SK-N-SH (cell line): ENCODE measurements around the gene PPP1R2C. TPM values are rescaled to one million over a fixed set of nuclear protein-coding genes. Genes with fewer than 3 reads are reported as not detected.

Experiments
- CTCF ChIA-PET: fragments of 300-600, 350-600 bp; formaldehyde crosslinking; extraction: SDS; loops from one replicate; lab custom pipeline; 2021; lab: Yijun Ruan, JAX
- POLR2A ChIA-PET: fragments of 350-600 bp; sonication (Branson Sonifier 250); formaldehyde crosslinking; extraction: SDS; loops from one replicate; lab custom pipeline; 2020; ENCODE audit warnings: antibody characterized with exemption, inconsistent platforms; lab: Yijun Ruan, JAX
- DNase-seq: peaks from one replicate; pipeline ENCODE4 v3.0.0; 2012
- H2AFZ ChIP-seq: fragments of 200-600 bp; sonication (generic); 2 replicates; pipeline ENCODE4 v1.8.1; 2016; ENCODE audit warnings: antibody characterized with exemption, mild to moderate bottlenecking, low read depth
- H3F3A ChIP-seq: fragments of 200-600 bp; sonication (generic); replicated peaks from 2 replicates; pipeline ENCODE3; 2016; ENCODE audit warnings: antibody characterized with exemption, mild to moderate bottlenecking; ENCODE audit not compliant: insufficient read depth
- H3K27ac ChIP-seq, 2 experiments: fragments of 200-500 bp in 1 of 2; fragments of 200-600 bp in 1 of 2; sonication (Bioruptor generic) in 1 of 2; sonication (generic), shearing (Covaris generic) in 1 of 2; 2 replicates each; pipeline versions ENCODE4 v1.5.1 to v1.6.1; 2014 to 2016; ENCODE audit warnings: low read depth in 2 of 2, inconsistent platforms in 1 of 2, low read length in 1 of 2, mild to moderate bottlenecking in 1 of 2, mixed read lengths in 1 of 2
- H3K27me3 ChIP-seq: fragments of 200-600 bp; sonication (generic), shearing (Covaris generic); 2 replicates; pipeline ENCODE4 v1.6.1; 2016; ENCODE audit warnings: mixed run types; ENCODE audit not compliant: insufficient read depth
- H3K36me3 ChIP-seq, 2 experiments: fragments of 200-500 bp in 1 of 2; fragments of 200-600 bp in 1 of 2; sonication (Bioruptor generic) in 1 of 2; sonication (generic) in 1 of 2; replicated peaks in 1 of 2; 2 replicates each; pipeline versions ENCODE3 to v1.5.1; 2014 to 2016; ENCODE audit warnings: low read length in 1 of 2, mild to moderate bottlenecking in 1 of 2; ENCODE audit not compliant: insufficient read depth in 2 of 2, control insufficient read depth in 1 of 2
- H3K4me1 ChIP-seq, 2 experiments: fragments of 200-500 bp in 1 of 2; fragments of 200-600 bp in 1 of 2; sonication (Bioruptor generic) in 1 of 2; sonication (generic), shearing (Covaris generic) in 1 of 2; 2 replicates each; pipeline versions ENCODE4 v1.5.1 to v1.6.1; 2014 to 2016; ENCODE audit warnings: low read depth in 1 of 2, low read length in 1 of 2, mixed run types in 1 of 2; ENCODE audit not compliant: insufficient read depth in 2 of 2, control insufficient read depth in 1 of 2
- H3K4me2 ChIP-seq: fragments of 200-600 bp; sonication (generic), shearing (Covaris generic); 2 replicates; pipeline ENCODE4 v1.6.1; 2017; ENCODE audit warnings: mixed run types
- H3K4me3 ChIP-seq, 2 experiments: fragments of 200-500 bp in 1 of 2; fragments of 200-600 bp in 1 of 2; sonication (Bioruptor generic) in 1 of 2; sonication (generic), shearing (Covaris generic) in 1 of 2; 2 replicates each; pipeline versions ENCODE4 v1.5.1 to v1.8.1; 2014 to 2016; ENCODE audit warnings: low read depth in 2 of 2, inconsistent platforms in 1 of 2, low read length in 1 of 2, mild to moderate bottlenecking in 1 of 2, mixed read lengths in 1 of 2, moderate library complexity in 1 of 2
- H3K79me2 ChIP-seq: fragments of 200-600 bp; sonication (generic); 2 replicates; pipeline ENCODE4 v1.8.1; 2017; ENCODE audit warnings: mild to moderate bottlenecking; ENCODE audit not compliant: insufficient read depth
- H3K9ac ChIP-seq: fragments of 200-600 bp; sonication (generic); 2 replicates; pipeline ENCODE4 v1.6.1; 2017; ENCODE audit warnings: mixed run types
- H3K9me2 ChIP-seq: fragments of 200-600 bp; sonication (generic); 2 replicates; pipeline ENCODE4 v1.6.1; 2017; ENCODE audit warnings: mixed run types
- H3K9me3 ChIP-seq: fragments of 200-600 bp; sonication (generic); 2 replicates; pipeline ENCODE4 v1.6.1; 2017; ENCODE audit warnings: mixed run types, mild to moderate bottlenecking, moderate library complexity
- H4K20me1 ChIP-seq: fragments of 200-600 bp; sonication (generic); 2 replicates; pipeline ENCODE4 v1.6.1; 2017; ENCODE audit warnings: mild to moderate bottlenecking, mixed run types; ENCODE audit not compliant: insufficient read depth
- CHD2 ChIP-seq: fragments of 150-350 bp; IDR thresholded peaks from 2 replicates; pipeline ENCODE4 v1.6.1; 2018; ENCODE audit warnings: low read length; ENCODE audit not compliant: partially characterized antibody
- ELF1 ChIP-seq: IDR thresholded peaks from 2 replicates; pipeline ENCODE4 v1.4.0; 2012
- EZH2phosphoT487 ChIP-seq: fragments of 200-600 bp; sonication (generic); IDR thresholded peaks from 2 replicates; pipeline ENCODE4 v1.6.1; 2017; ENCODE audit warnings: low read depth, mixed run types, mild to moderate bottlenecking, antibody characterized with exemption, moderate library complexity, borderline replicate concordance
- GATA2 ChIP-seq: sonication (generic); formaldehyde crosslinking; IDR thresholded peaks from 2 replicates; pipeline ENCODE4 v1.5.0; 2020; ENCODE audit warnings: mild to moderate bottlenecking, missing genetic modification reagents
- NRF1 ChIP-seq: IDR thresholded peaks from 2 replicates; pipeline ENCODE4 v1.6.1; 2012; ENCODE audit warnings: low read depth, mild to moderate bottlenecking, low read length
- PBX3 ChIP-seq: IDR thresholded peaks from 2 replicates; pipeline ENCODE4; 2012
- RAD21 ChIP-seq: IDR thresholded peaks from 2 replicates; pipeline ENCODE4 v1.6.1; 2012; ENCODE audit warnings: mild to moderate bottlenecking, low read length
- SIN3A ChIP-seq: IDR thresholded peaks from 2 replicates; pipeline ENCODE4 v1.6.1; 2012; ENCODE audit warnings: low read depth, mild to moderate bottlenecking, low read length, moderate library complexity, borderline replicate concordance
- TAF1 ChIP-seq: IDR thresholded peaks from 2 replicates; pipeline ENCODE4 v1.6.1; 2012; ENCODE audit warnings: low read depth, mild to moderate bottlenecking, low read length, moderate library complexity, borderline replicate concordance
- TCF12 ChIP-seq: IDR thresholded peaks from 2 replicates; pipeline ENCODE4 v1.4.0; 2012
- YY1 ChIP-seq: IDR thresholded peaks from 2 replicates; pipeline ENCODE4 v1.4.0; 2012; ENCODE audit warnings: low read depth, mild to moderate bottlenecking
- WGBS: methylation state at CpG from one replicate; pipeline ENCODE4 v1.1.6; 2017; ENCODE audit warnings: low lambda C conversion rate; 5-methylcytosine and 5-hydroxymethylcytosine counted together
- polyA plus RNA-seq, 3 experiments: library from polyadenylated mRNA; depleted of rRNA; stranded (reverse); fragments of >200 nt; gene quantifications; 2 replicates each; pipeline ENCODE4 v1.2.3, GENCODE V29; 2012
- TF ChIP-seq, protein P1 (sequence below): fragments of 200-600 bp; sonication (generic); IDR thresholded peaks from 2 replicates; pipeline ENCODE4 v1.6.1; 2017; ENCODE audit warnings: antibody characterized with exemption, mild to moderate bottlenecking, moderate library complexity
- TF ChIP-seq, protein P2 (sequence below): IDR thresholded peaks from 2 replicates; pipeline ENCODE4 v1.4.0; 2012; ENCODE audit warnings: low read depth, borderline replicate concordance

Gene PPP1R2C
- polyA plus RNA-seq, 1 of the 3 experiments (the other 2 are of a cell fraction), result not detected

- Histone ChIP-seq H3K79me2 (no peaks in the 10 kb centered on the region), H3K36me3 (no peaks in the 10 kb centered on the region), H3K9ac (no peak overlapping the region), H3K9me3 (no peaks in the 10 kb centered on the region), H4K20me1 (no peaks in the 10 kb centered on the region), H3K27me3 (no peaks in the 10 kb centered on the region), H2AFZ (no peak overlapping the region), H3F3A (no peaks in the 10 kb centered on the region), H3K4me1 (no peaks in the 10 kb centered on the region), H3K4me3 (no peak overlapping the region), H3K27ac (no peak overlapping the region), H3K9me2 (no peaks in the 10 kb centered on the region), H3K4me2 (no peak overlapping the region)
- POLR2A ChIA-PET, result no interaction called here
- 8% methylated on average over 2 of the region's 2 CpGs for WGBS
- CTCF ChIA-PET, result no interaction called here
- DNase-seq, result no peak
- no peak for TF ChIP-seq ELF1
- no peak for TF ChIP-seq RAD21
- TF ChIP-seq, protein P1, sequence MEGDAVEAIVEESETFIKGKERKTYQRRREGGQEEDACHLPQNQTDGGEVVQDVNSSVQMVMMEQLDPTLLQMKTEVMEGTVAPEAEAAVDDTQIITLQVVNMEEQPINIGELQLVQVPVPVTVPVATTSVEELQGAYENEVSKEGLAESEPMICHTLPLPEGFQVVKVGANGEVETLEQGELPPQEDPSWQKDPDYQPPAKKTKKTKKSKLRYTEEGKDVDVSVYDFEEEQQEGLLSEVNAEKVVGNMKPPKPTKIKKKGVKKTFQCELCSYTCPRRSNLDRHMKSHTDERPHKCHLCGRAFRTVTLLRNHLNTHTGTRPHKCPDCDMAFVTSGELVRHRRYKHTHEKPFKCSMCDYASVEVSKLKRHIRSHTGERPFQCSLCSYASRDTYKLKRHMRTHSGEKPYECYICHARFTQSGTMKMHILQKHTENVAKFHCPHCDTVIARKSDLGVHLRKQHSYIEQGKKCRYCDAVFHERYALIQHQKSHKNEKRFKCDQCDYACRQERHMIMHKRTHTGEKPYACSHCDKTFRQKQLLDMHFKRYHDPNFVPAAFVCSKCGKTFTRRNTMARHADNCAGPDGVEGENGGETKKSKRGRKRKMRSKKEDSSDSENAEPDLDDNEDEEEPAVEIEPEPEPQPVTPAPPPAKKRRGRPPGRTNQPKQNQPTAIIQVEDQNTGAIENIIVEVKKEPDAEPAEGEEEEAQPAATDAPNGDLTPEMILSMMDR, result no peak
These were observed 6.2 kb downstream of the PPP1R2C start for GRCh38 chrX:42771506-42772335.

DNA sequence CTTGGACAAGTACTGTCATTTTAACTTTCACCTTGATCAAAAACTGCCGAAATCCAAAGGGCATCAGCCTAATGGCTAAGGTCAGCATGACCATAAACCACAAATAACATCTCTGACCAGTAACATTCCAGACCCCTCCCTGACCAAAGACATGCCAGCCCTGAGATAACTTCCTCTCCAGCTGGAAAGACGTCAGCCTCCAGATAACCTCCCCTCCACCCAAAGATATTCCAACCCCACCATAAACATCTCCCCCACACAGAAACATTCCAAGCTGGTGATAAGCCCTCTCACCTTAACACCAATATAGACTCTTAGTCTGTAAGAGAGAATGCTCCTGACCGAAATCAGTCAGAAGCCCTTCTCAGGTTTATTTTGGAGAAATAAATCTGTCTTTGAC lies 7.4 kb downstream of the PPP1R2C start:
- no peak overlapping the region for H2AFZ ChIP-seq
- POLR2A ChIA-PET, result no interaction called here
- DNase-seq, result no peak
- H3K9me2 ChIP-seq, result no peaks in the 10 kb centered on the region
- WGBS, result 12% methylated on average over 3 of the region's 3 CpGs
- no peaks in the 10 kb centered on the region for H3K79me2 ChIP-seq
- H4K20me1 ChIP-seq, result no peaks in the 10 kb centered on the region
- H3K4me3 ChIP-seq, result no peak overlapping the region
- CTCF ChIA-PET, result no interaction called here
- no peaks in the 10 kb centered on the region for H3K9me3 ChIP-seq
- TF ChIP-seq CHD2 (no peak), NRF1 (no peak), TAF1 (no peak), YY1 (no peak), ELF1 (no peak), GATA2 (CRISPR knock-in tag) (no peak), PBX3 (no peak), SIN3A (no peak), EZH2phosphoT487 (no peak), TCF12 (no peak)
- TF ChIP-seq, protein P2, sequence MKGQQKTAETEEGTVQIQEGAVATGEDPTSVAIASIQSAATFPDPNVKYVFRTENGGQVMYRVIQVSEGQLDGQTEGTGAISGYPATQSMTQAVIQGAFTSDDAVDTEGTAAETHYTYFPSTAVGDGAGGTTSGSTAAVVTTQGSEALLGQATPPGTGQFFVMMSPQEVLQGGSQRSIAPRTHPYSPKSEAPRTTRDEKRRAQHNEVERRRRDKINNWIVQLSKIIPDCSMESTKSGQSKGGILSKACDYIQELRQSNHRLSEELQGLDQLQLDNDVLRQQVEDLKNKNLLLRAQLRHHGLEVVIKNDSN, result no peak
- TF ChIP-seq, all 33 proteins: peak for 0
- no peak overlapping the region for H3K4me2 ChIP-seq
- no peaks in the 10 kb centered on the region for H3K4me1 ChIP-seq
- H3K27me3 ChIP-seq, result no peaks in the 10 kb centered on the region
- no peaks in the 10 kb centered on the region for H3K36me3 ChIP-seq
- H3F3A ChIP-seq, result no peaks in the 10 kb centered on the region
- H3K9ac ChIP-seq, result no peak overlapping the region
- no peak overlapping the region for H3K27ac ChIP-seq
